Activated CD4-positive, alpha-beta T cell treated with anti-CD3 and anti-CD28 coated beads, Interleukin-2, amount 50 U/mL, for 4 hours (primary cell): ENCODE data around the gene NANOS1.

Experiments used
- DNase-seq, 2 experiments: peaks; one replicate each; pipeline ENCODE4 v3.0.0-alpha.2; 2020

The NANOS1 gene

GRCh38 chr10:119061926-119062325 is 32.4 kb downstream of the NANOS1 start:
- DNase-seq: no peak

- no peak for DNase-seq
These were observed 41.1 kb downstream of the NANOS1 start for GRCh38 chr10:119070395-119071165.

DNA sequence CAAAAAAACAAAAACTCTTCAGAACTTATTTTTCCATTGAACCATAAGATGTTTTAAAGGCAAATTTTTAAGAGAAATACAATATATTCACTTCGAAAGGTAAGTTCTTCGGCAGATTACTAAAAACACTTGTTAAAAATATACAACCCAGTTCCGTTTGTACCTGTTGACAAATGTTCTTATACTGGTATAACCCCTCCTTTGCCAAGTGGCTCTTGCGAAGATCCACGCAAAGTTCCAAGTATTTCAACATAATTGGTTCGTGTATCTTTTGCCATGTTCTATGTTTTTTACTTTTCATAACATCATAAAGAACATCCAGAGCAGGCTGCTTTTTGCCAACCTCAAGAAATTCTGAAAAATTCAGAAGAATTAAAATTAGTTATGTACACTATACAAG is 44.1 kb downstream of the NANOS1 start:
- no peak for DNase-seq

GRCh38 chr10:119078422-119079179 is 49.1 kb downstream of the NANOS1 start:
- no peak for DNase-seq

DNA sequence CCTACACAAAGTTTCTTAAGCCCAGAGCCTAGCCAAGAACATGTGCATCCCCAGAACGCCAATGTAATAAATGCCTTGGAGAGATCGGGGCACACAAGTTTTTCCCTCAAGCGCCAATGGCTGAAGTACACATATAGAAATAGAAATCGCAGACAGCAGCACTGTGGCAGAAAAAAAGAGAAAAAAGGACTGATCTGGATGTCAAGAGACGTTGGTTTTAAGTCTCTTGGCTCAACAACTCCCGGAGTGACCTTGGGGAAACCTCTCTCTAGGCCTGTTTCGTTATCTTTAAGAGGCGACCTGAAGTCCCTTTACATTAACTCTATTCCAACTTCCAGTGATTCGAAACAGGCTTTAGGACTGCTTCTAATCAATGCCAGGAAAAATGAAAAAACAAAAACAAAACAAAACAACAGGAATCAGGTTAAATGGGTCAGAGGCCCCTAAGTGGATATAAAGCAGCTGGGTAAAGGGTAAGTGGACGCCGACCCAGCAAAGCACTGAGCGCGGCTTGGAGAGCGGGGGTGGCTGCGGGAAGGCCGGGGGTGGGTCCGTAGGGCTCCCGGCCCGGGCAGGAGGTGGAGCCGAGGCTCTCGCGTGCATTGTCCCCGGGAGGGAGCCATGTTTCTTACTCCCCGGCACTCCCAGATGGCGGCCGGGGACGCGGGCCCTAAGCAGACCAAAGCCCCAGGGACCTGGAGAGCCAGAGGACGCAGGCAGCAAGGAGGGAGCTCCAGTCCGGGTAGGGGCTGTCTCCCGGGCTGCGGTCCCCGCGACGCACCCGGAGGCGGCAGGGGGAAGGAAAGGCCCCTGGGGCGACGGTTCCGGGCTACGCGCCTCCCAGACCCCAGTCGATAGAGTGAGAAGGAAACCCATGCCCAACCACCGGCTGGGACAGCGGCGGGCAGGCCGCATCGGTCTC is 50.3 kb downstream of the NANOS1 start:
- peak; percentile 47 to 51 for DNase-seq

DNA sequence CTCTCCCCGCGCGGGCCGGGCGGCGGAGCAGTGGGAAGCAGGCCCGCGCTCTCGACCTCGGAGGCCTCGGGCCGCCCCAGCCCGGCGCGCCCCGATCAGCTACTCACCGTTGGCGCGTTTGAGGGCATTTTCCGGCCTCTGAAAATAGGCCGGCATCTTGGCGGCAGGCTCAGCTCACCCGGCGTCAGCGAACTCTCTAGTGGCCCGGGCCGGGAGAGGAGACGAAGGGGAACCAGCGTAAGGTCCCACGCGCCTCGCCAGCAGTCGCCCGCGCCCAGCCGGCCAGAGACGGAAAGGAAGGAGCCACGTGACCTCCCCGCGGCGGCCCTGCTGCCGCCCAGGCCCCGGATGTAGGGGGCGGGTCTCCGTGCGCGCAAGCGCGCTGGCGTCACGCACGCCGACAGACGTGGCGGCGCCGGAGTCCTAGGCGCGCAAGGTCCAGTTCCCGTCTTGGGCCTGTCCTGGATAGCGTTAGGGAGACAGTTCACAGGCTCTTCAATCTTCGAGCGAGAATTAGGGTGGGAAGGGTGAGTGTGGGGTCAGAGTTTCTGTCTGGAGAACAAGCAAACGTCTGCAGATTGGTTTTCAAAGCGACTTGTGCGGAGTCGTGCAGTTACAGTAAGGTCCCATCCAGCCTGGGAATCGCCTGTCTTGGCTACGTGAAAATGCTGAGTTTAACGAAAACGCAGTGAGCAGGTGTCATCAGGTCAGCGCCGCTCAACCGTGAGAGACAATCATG is 51.2 kb downstream of the NANOS1 start, which contains the start of gene EIF3A:
Gene EIF3A, minus strand, starts transcription at position 297 of the 739 bp plus-strand sequence. Its CDS starts 141 bp downstream, at position 156.
- DNase-seq: peak; percentile 82 to 84
